Mucosa of rectum (tissue), 2 donors: Measurements from ENCODE around the gene PTGER3.

ENCODE experiments used
- H3K27ac ChIP-seq, 2 donors: one replicate each; pipeline ENCODE4 v1.7.0; 2013; ENCODE audit warnings: inconsistent platforms in 2 of 2, low read depth in 2 of 2, low read length in 2 of 2
- H3K27me3 ChIP-seq, 2 donors: one replicate each; pipeline ENCODE4 v1.7.0; 2013; ENCODE audit warnings: low read length in 2 of 2; ENCODE audit not compliant: control insufficient read depth in 2 of 2, insufficient read depth in 2 of 2
- H3K36me3 ChIP-seq, 2 donors: one replicate each; pipeline ENCODE4 v1.7.0; 2013; ENCODE audit warnings: low read length in 2 of 2; ENCODE audit not compliant: control insufficient read depth in 2 of 2, insufficient read depth in 2 of 2
- H3K4me1 ChIP-seq, 2 donors: one replicate each; pipeline ENCODE4 v1.7.0; 2013; ENCODE audit warnings: low read length in 2 of 2, mild to moderate bottlenecking in 1 of 2; ENCODE audit not compliant: control insufficient read depth in 2 of 2, insufficient read depth in 2 of 2
- H3K4me3 ChIP-seq, 2 donors: one replicate each; pipeline ENCODE4 v1.7.0; 2013; ENCODE audit warnings: low read length in 2 of 2
- H3K9ac ChIP-seq, 2 donors: one replicate each; pipeline ENCODE4 v1.7.0; 2013; ENCODE audit warnings: low read length in 2 of 2, low read depth in 1 of 2, mild to moderate bottlenecking in 1 of 2
- H3K9me3 ChIP-seq, 2 donors: one replicate each; pipeline ENCODE4 v1.7.0; 2013; ENCODE audit warnings: low read length in 2 of 2; ENCODE audit not compliant: control insufficient read depth in 2 of 2
- donor health status: healthy.
- donor health status: Normal muscosa, but diverticular disease.

The PTGER3 gene

DNA sequence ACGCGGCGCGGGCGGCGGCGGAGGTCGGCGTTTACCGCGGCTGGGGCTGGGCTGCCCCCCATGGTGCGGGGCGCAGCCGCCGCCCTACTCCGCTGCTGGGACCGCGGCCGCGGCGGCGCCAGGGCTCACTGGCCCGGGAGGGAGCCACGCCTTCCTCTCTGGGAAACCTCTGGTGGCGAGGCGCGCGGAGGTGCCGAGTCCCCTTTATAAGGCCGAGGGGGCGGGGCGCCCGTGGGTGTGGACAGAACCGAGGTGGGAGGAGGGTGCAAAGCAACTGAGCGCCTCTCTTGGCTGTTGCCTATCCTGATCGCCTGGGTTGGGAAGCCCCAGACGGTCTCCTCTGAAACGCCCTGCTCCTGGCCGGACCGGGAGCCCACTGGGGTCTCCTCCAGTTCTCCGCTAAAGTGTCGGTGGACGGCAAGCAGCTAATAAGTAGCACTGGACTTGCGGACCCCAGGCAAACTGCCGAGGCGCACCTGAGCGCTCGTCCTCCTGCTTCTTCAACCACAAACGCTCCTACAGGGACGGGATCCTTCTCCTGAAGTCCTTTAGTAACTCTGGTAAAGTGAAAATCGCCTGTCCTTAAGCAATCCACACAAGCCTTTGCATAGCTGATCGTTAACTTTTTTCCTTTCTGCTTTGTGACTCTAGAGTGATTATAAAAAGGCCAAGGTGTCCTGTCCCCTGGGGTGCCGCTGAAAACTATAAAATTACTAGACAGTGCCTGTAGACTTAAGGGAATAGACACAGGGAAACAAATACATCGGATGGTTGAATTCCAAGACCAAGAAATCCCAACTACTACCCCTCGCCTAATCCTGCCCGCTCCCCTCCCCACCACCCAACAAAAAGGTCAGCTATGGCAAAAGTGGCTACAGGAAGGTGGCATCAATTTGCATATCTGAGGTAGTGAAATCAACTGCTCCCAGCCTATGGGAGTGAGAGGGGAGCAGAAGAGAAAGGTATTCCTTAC, at the start of gene PTGER3:
Gene PTGER3 (minus strand): TSS at position 182 of the 973 bp plus-strand sequence. CDS start 239 bp downstream, outside the sequence.
- H3K4me3 ChIP-seq, result peak within 1 kb of the TSS; percentile 64 to 65
- no peak within 1 kb of the TSS for H3K9ac ChIP-seq
- H3K27ac ChIP-seq, result no peak within 1 kb of the TSS
- no peaks in the 10 kb centered on the region for H3K36me3 ChIP-seq
- H3K9me3 ChIP-seq, result no peaks in the 10 kb centered on the region
- peaks cover 5 to 15% of the 10 kb centered on the region in 2 donors for H3K4me1 ChIP-seq
- peaks cover 15 to 36% of the 10 kb centered on the region in 2 donors for H3K27me3 ChIP-seq

DNA sequence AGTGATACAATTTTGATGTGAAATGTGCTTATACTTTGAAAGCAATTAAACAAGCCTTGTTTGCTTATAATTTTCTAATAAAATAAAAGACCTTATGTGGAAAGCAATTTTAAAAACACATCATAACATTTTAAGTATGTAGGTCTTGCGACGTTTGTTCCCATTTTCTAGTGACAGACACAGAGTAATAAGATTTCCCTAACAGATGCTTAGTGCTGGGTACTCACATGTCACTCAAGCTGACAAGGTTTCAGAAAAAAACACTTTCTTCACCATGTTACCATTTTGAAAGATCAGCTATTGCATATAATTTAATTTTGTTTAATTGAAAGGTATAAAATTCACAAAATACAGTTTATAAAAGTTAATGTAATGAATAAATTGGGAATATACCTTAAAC, 47.3 kb upstream of the PTGER3 start:
- Histone ChIP-seq H3K36me3 (no peaks in the 10 kb centered on the region), H3K27me3 (no peaks in the 10 kb centered on the region), H3K9me3 (no peaks in the 10 kb centered on the region), H3K9ac (no peak overlapping the region), H3K4me3 (no peak overlapping the region), H3K27ac (no peak overlapping the region), H3K4me1 (peaks cover 4% of the 10 kb centered on the region in 2 donors)

DNA sequence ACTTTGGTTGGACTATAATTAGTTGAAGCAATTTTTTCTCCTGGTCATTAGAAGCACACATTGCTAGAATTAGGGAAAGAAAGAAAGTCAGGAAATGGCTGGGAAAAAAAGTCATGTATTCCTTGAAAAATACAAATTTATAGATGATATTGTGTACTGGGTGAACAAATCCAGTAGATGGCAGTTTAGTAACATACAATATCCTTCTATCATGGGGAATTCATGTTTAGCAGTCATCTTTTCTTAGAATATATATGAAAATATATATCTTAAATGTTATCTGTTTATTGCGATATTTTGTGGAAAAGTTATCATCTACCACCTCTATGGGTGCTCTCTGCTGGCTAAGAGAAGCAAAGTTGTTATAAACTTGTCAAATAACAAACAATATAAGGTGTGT, 46.3 kb upstream of the PTGER3 start:
- no peaks in the 10 kb centered on the region for H3K9me3 ChIP-seq
- no peaks in the 10 kb centered on the region for H3K36me3 ChIP-seq
- H3K9ac ChIP-seq, result no peak overlapping the region
- no peak overlapping the region for H3K27ac ChIP-seq
- no peak overlapping the region for H3K4me3 ChIP-seq
- no peaks in the 10 kb centered on the region for H3K27me3 ChIP-seq
- peaks cover 9 to 13% of the 10 kb centered on the region in 2 donors for H3K4me1 ChIP-seq

DNA sequence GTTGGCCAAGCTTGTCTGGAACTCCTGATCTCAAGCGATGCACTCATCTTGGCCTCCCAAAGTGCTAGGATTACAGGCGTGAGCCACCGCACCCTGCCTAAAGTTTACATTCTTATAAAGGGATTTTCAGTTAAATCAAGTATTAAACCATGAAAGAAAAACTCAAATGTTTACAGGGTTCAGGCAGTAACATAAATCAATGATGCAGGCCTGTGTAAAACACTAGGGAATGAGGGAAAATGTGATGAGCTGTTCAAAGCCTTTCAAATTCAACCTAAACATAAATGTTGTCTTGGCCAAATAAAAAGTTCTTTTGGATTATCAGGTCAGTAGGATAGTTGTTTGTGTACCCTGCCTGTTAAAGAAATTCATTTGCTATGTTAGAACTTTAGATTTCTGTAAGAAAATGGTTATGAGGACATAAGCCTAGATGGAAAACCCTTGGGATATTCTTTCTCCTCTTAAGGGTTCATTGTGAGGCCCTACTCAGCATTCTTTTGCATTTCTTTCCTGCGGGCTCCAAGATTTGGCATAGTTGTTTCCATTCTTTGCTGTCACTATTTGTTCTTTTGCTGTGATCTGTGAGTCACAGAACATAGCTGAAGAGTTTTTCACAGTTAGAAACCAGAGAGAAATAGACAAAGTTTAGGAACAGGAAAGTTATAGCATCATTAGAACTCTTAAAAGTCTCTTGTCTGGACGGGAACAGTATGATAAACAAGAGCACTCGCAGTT, 42.1 kb upstream of the PTGER3 start:
- no peak overlapping the region for H3K9ac ChIP-seq
- peaks cover 12 to 13% of the 10 kb centered on the region in 2 donors for H3K4me1 ChIP-seq
- H3K4me3 ChIP-seq, result peak overlapping the region in 1 of 2 donors; percentile 58
- H3K27ac ChIP-seq, result peak overlapping the region; percentile 52 to 62
- no peaks in the 10 kb centered on the region for H3K36me3 ChIP-seq
- no peaks in the 10 kb centered on the region for H3K9me3 ChIP-seq
- H3K27me3 ChIP-seq, result no peaks in the 10 kb centered on the region

DNA sequence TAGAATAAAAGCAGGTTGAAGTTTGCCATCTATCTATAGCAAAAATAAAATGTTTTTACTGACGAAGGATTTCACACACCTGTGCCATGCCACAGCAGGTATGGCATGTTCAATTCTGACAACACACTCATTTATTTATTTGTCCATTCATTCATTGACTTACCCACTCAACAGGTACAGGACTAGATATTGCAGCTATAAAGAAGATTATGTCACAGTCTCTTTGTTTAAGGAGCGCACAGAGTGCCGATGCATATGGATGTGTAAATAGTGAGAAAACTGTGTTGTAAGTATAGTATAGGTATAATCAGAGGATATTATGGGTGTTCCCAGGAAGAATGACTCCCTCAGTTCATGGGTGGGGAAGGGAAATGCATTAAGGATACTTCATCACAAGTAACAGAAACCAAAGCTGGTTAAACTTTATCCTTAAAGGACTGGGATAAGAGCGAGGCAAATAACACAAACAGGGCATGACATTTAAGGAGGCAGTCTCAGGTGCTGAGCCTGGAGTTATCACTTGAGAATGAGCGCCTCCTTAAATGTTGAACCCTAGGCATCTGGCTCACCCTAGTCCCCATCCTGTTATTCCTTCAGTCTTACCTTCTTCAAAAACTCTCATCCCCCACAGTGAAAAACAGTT, 41.1 kb upstream of the PTGER3 start:
- no peaks in the 10 kb centered on the region for H3K36me3 ChIP-seq
- no peak overlapping the region for H3K9ac ChIP-seq
- H3K27ac ChIP-seq, result peak overlapping the region; percentile 59 to 64
- peak overlapping the region; percentile 14 to 58 for H3K4me3 ChIP-seq
- H3K9me3 ChIP-seq, result no peaks in the 10 kb centered on the region
- H3K4me1 ChIP-seq, result peaks cover 12 to 13% of the 10 kb centered on the region in 2 donors
- H3K27me3 ChIP-seq, result no peaks in the 10 kb centered on the region

DNA sequence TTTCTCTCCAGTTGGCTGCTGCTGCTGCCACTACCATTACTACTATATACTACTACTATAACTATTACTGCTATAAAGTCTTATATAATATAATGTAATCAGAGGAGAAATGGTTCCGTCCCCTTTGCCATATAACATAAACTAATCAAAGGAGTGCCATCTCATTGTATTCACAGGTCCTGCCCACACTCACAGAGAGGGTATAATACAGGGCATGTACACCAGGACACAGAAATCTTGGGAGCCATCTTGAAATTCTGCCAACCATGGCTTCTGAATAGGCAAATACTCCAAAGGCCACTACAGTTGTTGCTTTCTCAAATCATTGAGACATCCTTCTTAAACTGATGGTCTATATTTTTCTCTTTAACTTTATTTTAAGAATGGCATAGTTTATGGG, 40.1 kb upstream of the PTGER3 start:
- H3K9ac ChIP-seq, result no peak overlapping the region
- no peaks in the 10 kb centered on the region for H3K36me3 ChIP-seq
- no peaks in the 10 kb centered on the region for H3K27me3 ChIP-seq
- peaks cover 12 to 13% of the 10 kb centered on the region in 2 donors for H3K4me1 ChIP-seq
- H3K4me3 ChIP-seq, result no peak overlapping the region
- H3K27ac ChIP-seq, result peak overlapping the region; percentile 59 to 64
- no peaks in the 10 kb centered on the region for H3K9me3 ChIP-seq

DNA sequence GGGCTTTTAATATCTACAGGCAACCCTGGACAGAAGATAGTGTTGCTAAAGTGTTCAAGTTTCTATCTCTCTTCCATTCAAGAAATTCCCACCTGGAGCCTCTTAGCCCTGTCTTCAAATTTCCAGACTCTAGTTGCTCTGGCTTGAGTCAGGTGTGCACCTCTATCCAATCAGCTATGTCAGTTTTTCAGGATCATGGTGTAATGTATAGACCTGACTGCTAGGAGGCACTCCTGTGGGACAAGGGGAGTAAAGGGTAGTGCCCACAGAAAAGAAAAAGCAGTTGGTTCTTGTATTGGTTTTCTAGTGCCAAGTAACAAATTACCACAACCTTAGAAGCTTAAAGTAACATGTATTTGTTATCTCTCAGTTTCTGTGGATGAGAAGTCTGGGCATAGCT, 39.4 kb upstream of the PTGER3 start:
- H3K27me3 ChIP-seq, result no peaks in the 10 kb centered on the region
- no peak overlapping the region for H3K9ac ChIP-seq
- peak overlapping the region; percentile 10 to 26 for H3K27ac ChIP-seq
- no peaks in the 10 kb centered on the region for H3K36me3 ChIP-seq
- H3K4me3 ChIP-seq, result no peak overlapping the region
- no peaks in the 10 kb centered on the region for H3K9me3 ChIP-seq
- H3K4me1 ChIP-seq, result peaks cover 12 to 13% of the 10 kb centered on the region in 2 donors

DNA sequence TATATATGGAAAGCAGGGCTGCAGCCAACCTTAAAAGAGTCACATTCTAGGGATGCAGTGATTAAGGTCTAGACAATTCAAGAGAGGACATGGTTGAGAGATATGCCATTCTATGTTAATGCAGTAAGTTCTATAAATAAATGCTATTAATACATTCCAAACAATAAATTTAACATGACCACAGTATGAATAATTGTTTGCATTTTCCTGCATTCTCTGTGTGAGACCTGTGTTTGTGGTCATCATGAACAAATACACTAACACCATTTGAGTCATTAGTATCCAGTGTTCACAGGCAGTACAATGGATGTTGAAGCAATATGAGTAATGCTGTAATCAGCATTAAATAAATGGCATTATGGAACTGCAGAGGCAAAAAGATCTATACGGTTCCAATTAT, 38.7 kb upstream of the PTGER3 start:
- H3K4me3 ChIP-seq, result no peak overlapping the region
- H3K4me1 ChIP-seq, result peaks cover 12 to 16% of the 10 kb centered on the region in 2 donors
- H3K9ac ChIP-seq, result no peak overlapping the region
- H3K27ac ChIP-seq, result no peak overlapping the region
- H3K9me3 ChIP-seq, result no peaks in the 10 kb centered on the region
- H3K27me3 ChIP-seq, result no peaks in the 10 kb centered on the region
- no peaks in the 10 kb centered on the region for H3K36me3 ChIP-seq

DNA sequence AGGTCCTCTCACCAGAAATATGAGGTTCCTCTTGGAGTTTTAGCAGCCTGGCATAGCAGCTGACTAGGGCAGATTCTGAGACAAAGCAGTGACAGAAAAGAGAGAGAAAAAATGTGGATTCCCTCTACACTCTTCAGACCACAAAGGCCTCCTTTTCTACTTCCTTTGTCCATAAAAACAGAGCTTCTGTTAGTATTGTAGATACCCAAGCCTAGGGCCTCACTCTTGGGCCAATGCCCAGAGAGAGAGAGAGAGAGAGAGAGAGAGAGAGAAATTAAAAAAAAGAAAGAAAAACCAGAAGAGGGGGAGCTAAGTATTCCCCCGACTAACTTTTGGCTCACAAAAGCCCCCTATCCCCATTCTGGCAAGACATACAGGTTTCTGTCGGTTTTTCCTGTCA, 35.7 kb upstream of the PTGER3 start:
- Histone ChIP-seq H3K9me3 (no peaks in the 10 kb centered on the region), H3K9ac (no peak overlapping the region), H3K27me3 (no peaks in the 10 kb centered on the region), H3K36me3 (no peaks in the 10 kb centered on the region), H3K4me1 (peaks cover 10% of the 10 kb centered on the region in 2 donors), H3K4me3 (no peak overlapping the region), H3K27ac (no peak overlapping the region)
